HepG2 (cell line): ENCODE measurements around the gene CDK6. TPM values are rescaled to one million over a fixed set of nuclear protein-coding genes. Genes with fewer than 3 reads are reported as not detected.

Experiments
- CHCHD3 ChIP-seq: sonication (generic); formaldehyde crosslinking; IDR thresholded peaks from 2 replicates; pipeline ENCODE4 v1.8.0; 2022; ENCODE audit warnings: mild to moderate bottlenecking, missing genetic modification reagents, moderate library complexity
- EED ChIP-seq: sonication (generic); formaldehyde crosslinking; IDR thresholded peaks from 2 replicates; pipeline ENCODE4 v1.5.0; 2020; ENCODE audit warnings: mild to moderate bottlenecking, missing genetic modification reagents
- GFI1 ChIP-seq: sonication (generic); formaldehyde crosslinking; IDR thresholded peaks from 2 replicates; pipeline ENCODE4 v1.5.0; 2020; ENCODE audit warnings: missing genetic modification reagents, mild to moderate bottlenecking, borderline replicate concordance
- HINFP ChIP-seq: sonication (generic); formaldehyde crosslinking; IDR thresholded peaks from 2 replicates; pipeline ENCODE4 v1.4.0; 2020; ENCODE audit warnings: low read depth, mild to moderate bottlenecking, missing genetic modification reagents
- HMG20B ChIP-seq: conservative IDR thresholded peaks from 2 replicates; pipeline ENCODE4 v1.6.1; 2016; ENCODE audit warnings: missing genetic modification reagents, missing compliant biosample characterization
- MAFG ChIP-seq: sonication (generic); formaldehyde crosslinking; IDR thresholded peaks from 2 replicates; pipeline ENCODE4 v1.5.1; 2020; ENCODE audit warnings: mild to moderate bottlenecking, missing genetic modification reagents
- MYNN ChIP-seq: sonication (generic); formaldehyde crosslinking; IDR thresholded peaks from 2 replicates; pipeline ENCODE4 v1.4.0; 2020; ENCODE audit warnings: mild to moderate bottlenecking, low read depth, missing genetic modification reagents
- SMYD3 ChIP-seq: sonication (generic); formaldehyde crosslinking; IDR thresholded peaks from 2 replicates; pipeline ENCODE4 v1.8.1; 2023; ENCODE audit warnings: mild to moderate bottlenecking, missing genetic modification reagents
- SYNCRIP ChIP-seq: fragments of 200-400 bp; formaldehyde crosslinking; IDR thresholded peaks from 2 replicates; pipeline ENCODE4 v1.6.1; 2018; ENCODE audit warnings: mild to moderate bottlenecking, low read depth, low read length; ENCODE audit not compliant: insufficient read depth
- TARDBP ChIP-seq: sonication (generic); formaldehyde crosslinking; IDR thresholded peaks from 2 replicates; pipeline ENCODE4 v1.8.0; 2022; ENCODE audit warnings: mild to moderate bottlenecking, missing genetic modification reagents
- TEF ChIP-seq: sonication (generic); formaldehyde crosslinking; IDR thresholded peaks from 2 replicates; pipeline ENCODE4 v1.5.0; 2020; ENCODE audit warnings: missing genetic modification reagents
- ZFY ChIP-seq: sonication (generic); formaldehyde crosslinking; IDR thresholded peaks from 2 replicates; pipeline ENCODE4 v1.4.0; 2020; ENCODE audit warnings: missing genetic modification reagents
- ZNF124 ChIP-seq: sonication (generic); formaldehyde crosslinking; IDR thresholded peaks from 2 replicates; pipeline ENCODE4 v1.4.0; 2020; ENCODE audit warnings: missing genetic modification reagents
- ZNF264 ChIP-seq: sonication (generic); formaldehyde crosslinking; IDR thresholded peaks from 2 replicates; pipeline ENCODE4 v1.4.0; 2020; ENCODE audit warnings: missing genetic modification reagents
- ZNF605 ChIP-seq: sonication (generic); formaldehyde crosslinking; IDR thresholded peaks from 2 replicates; pipeline ENCODE4 v1.8.0; 2022; ENCODE audit warnings: mild to moderate bottlenecking, missing genetic modification reagents
- ZNF672 ChIP-seq: sonication (generic); formaldehyde crosslinking; IDR thresholded peaks from 2 replicates; pipeline ENCODE4 v1.8.1; 2022; ENCODE audit warnings: missing genetic modification reagents
- ZNF768 ChIP-seq: sonication (generic); formaldehyde crosslinking; IDR thresholded peaks from 2 replicates; pipeline ENCODE4 v1.4.0; 2020; ENCODE audit warnings: missing genetic modification reagents
- polyA plus RNA-seq, 8 experiments: library from polyadenylated mRNA; depleted of rRNA in 3 of 8; stranded (reverse) in 7 of 8; unstranded in 1 of 8; fragments of >200 nt; fragmentation: Illumina TruSeq in 4 of 8; extraction: Trizol in 4 of 8; gene quantifications; 2 replicates each; pipeline versions ENCODE4 v1.2.1 to v1.2.3, GENCODE V29; 2011 to 2016; ENCODE audit warnings: low read depth in 4 of 8, missing spikeins in 1 of 8, mixed read lengths in 1 of 8; ENCODE audit not compliant: insufficient read depth in 1 of 8
- total RNA-seq, 5 experiments: library from RNA; depleted of rRNA; stranded (reverse); fragments of >200 nt; fragmentation: Illumina TruSeq; extraction: Trizol; gene quantifications; 2 replicates each; pipeline ENCODE4 v1.2.3, GENCODE V29; 2016; ENCODE audit warnings: low read depth in 1 of 5
- TF ChIP-seq, protein P1 (sequence below): sonication (generic); formaldehyde crosslinking; conservative IDR thresholded peaks from 2 replicates; pipeline ENCODE4 v1.4.0; 2020; ENCODE audit warnings: mild to moderate bottlenecking, missing genetic modification reagents, moderate library complexity
- TF ChIP-seq, protein P2 (sequence below): sonication (generic); formaldehyde crosslinking; IDR thresholded peaks from 2 replicates; pipeline ENCODE4 v1.8.0; 2022; ENCODE audit warnings: mild to moderate bottlenecking, missing genetic modification reagents
- TF ChIP-seq, protein P3 (sequence below): sonication (generic); formaldehyde crosslinking; IDR thresholded peaks from 2 replicates; pipeline ENCODE4 v1.4.0; 2020; ENCODE audit warnings: missing genetic modification reagents, borderline replicate concordance

The CDK6 gene
- total and polyA plus RNA-seq, 2 of the 13 experiments (the other 11 are each of a cell fraction or from before 2014, with no cell fraction given) = 34.6 to 90.8 TPM

GRCh38 chr7:92834507-92835260 lies 1.7 kb downstream of the CDK6 start (continued):
- TF ChIP-seq, protein P1, sequence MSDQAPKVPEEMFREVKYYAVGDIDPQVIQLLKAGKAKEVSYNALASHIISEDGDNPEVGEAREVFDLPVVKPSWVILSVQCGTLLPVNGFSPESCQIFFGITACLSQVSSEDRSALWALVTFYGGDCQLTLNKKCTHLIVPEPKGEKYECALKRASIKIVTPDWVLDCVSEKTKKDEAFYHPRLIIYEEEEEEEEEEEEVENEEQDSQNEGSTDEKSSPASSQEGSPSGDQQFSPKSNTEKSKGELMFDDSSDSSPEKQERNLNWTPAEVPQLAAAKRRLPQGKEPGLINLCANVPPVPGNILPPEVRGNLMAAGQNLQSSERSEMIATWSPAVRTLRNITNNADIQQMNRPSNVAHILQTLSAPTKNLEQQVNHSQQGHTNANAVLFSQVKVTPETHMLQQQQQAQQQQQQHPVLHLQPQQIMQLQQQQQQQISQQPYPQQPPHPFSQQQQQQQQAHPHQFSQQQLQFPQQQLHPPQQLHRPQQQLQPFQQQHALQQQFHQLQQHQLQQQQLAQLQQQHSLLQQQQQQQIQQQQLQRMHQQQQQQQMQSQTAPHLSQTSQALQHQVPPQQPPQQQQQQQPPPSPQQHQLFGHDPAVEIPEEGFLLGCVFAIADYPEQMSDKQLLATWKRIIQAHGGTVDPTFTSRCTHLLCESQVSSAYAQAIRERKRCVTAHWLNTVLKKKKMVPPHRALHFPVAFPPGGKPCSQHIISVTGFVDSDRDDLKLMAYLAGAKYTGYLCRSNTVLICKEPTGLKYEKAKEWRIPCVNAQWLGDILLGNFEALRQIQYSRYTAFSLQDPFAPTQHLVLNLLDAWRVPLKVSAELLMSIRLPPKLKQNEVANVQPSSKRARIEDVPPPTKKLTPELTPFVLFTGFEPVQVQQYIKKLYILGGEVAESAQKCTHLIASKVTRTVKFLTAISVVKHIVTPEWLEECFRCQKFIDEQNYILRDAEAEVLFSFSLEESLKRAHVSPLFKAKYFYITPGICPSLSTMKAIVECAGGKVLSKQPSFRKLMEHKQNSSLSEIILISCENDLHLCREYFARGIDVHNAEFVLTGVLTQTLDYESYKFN (CRISPR knock-in tag) = no peak
- TF ChIP-seq SYNCRIP (no peak), CHCHD3 (CRISPR knock-in tag) (no peak), TEF (CRISPR knock-in tag) (0 out of 2 replicates have a peak, but pooled peaks have one; percentile 25), SMYD3 (CRISPR knock-in tag) (0 out of 2 replicates have a peak, but pooled peaks have one; percentile 7), GFI1 (CRISPR knock-in tag) (peak; percentile 22; the same call in 1 of the 2 replicates), MAFG (no peak), ZNF124 (CRISPR knock-in tag) (no peak), EED (CRISPR knock-in tag) (no peak), TARDBP (CRISPR knock-in tag) (no peak), ZFY (CRISPR knock-in tag) (peak; percentile 52), ZNF605 (0 out of 2 replicates have a peak, but pooled peaks have one; percentile 2), HINFP (CRISPR knock-in tag) (peak; percentile 73; the same call in 1 of the 2 replicates), ZNF672 (no peak), ZNF768 (peak; percentile 32; the same call in 1 of the 2 replicates), ZNF264 (CRISPR knock-in tag) (0 out of 2 replicates have a peak, but pooled peaks have one; percentile 24), MYNN (CRISPR knock-in tag) (no peak), HMG20B (no peak)
- TF ChIP-seq, protein P2, sequence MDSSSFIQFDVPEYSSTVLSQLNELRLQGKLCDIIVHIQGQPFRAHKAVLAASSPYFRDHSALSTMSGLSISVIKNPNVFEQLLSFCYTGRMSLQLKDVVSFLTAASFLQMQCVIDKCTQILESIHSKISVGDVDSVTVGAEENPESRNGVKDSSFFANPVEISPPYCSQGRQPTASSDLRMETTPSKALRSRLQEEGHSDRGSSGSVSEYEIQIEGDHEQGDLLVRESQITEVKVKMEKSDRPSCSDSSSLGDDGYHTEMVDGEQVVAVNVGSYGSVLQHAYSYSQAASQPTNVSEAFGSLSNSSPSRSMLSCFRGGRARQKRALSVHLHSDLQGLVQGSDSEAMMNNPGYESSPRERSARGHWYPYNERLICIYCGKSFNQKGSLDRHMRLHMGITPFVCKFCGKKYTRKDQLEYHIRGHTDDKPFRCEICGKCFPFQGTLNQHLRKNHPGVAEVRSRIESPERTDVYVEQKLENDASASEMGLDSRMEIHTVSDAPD (CRISPR knock-in tag) = no peak
- TF ChIP-seq, protein P3, sequence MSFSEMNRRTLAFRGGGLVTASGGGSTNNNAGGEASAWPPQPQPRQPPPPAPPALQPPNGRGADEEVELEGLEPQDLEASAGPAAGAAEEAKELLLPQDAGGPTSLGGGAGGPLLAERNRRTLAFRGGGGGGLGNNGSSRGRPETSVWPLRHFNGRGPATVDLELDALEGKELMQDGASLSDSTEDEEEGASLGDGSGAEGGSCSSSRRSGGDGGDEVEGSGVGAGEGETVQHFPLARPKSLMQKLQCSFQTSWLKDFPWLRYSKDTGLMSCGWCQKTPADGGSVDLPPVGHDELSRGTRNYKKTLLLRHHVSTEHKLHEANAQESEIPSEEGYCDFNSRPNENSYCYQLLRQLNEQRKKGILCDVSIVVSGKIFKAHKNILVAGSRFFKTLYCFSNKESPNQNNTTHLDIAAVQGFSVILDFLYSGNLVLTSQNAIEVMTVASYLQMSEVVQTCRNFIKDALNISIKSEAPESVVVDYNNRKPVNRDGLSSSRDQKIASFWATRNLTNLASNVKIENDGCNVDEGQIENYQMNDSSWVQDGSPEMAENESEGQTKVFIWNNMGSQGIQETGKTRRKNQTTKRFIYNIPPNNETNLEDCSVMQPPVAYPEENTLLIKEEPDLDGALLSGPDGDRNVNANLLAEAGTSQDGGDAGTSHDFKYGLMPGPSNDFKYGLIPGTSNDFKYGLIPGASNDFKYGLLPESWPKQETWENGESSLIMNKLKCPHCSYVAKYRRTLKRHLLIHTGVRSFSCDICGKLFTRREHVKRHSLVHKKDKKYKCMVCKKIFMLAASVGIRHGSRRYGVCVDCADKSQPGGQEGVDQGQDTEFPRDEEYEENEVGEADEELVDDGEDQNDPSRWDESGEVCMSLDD (CRISPR knock-in tag) = 0 out of 2 replicates have a peak, but pooled peaks have one; percentile 31
